SK-N-SH (cell line): ENCODE data around the gene LRRC32. TPM values are rescaled to one million over a fixed set of nuclear protein-coding genes. Genes with fewer than 3 reads are reported as not detected.

ENCODE experiments used
- CTCF ChIA-PET: fragments of 300-600, 350-600 bp; formaldehyde crosslinking; extraction: SDS; loops from one replicate; lab custom pipeline; 2021; lab: Yijun Ruan, JAX
- POLR2A ChIA-PET: fragments of 350-600 bp; sonication (Branson Sonifier 250); formaldehyde crosslinking; extraction: SDS; loops from one replicate; lab custom pipeline; 2020; ENCODE audit warnings: antibody characterized with exemption, inconsistent platforms; lab: Yijun Ruan, JAX
- DNase-seq: peaks from one replicate; pipeline ENCODE4 v3.0.0; 2012
- H2AFZ ChIP-seq: fragments of 200-600 bp; sonication (generic); 2 replicates; pipeline ENCODE4 v1.8.1; 2016; ENCODE audit warnings: antibody characterized with exemption, mild to moderate bottlenecking, low read depth
- H3F3A ChIP-seq: fragments of 200-600 bp; sonication (generic); replicated peaks from 2 replicates; pipeline ENCODE3; 2016; ENCODE audit warnings: antibody characterized with exemption, mild to moderate bottlenecking; ENCODE audit not compliant: insufficient read depth
- H3K27ac ChIP-seq, 2 experiments: fragments of 200-500 bp in 1 of 2; fragments of 200-600 bp in 1 of 2; sonication (Bioruptor generic) in 1 of 2; sonication (generic), shearing (Covaris generic) in 1 of 2; 2 replicates each; pipeline versions ENCODE4 v1.5.1 to v1.6.1; 2014 to 2016; ENCODE audit warnings: low read depth in 2 of 2, inconsistent platforms in 1 of 2, low read length in 1 of 2, mild to moderate bottlenecking in 1 of 2, mixed read lengths in 1 of 2
- H3K27me3 ChIP-seq: fragments of 200-600 bp; sonication (generic), shearing (Covaris generic); 2 replicates; pipeline ENCODE4 v1.6.1; 2016; ENCODE audit warnings: mixed run types; ENCODE audit not compliant: insufficient read depth
- H3K36me3 ChIP-seq, 2 experiments: fragments of 200-500 bp in 1 of 2; fragments of 200-600 bp in 1 of 2; sonication (Bioruptor generic) in 1 of 2; sonication (generic) in 1 of 2; replicated peaks in 1 of 2; 2 replicates each; pipeline versions ENCODE3 to v1.5.1; 2014 to 2016; ENCODE audit warnings: low read length in 1 of 2, mild to moderate bottlenecking in 1 of 2; ENCODE audit not compliant: insufficient read depth in 2 of 2, control insufficient read depth in 1 of 2
- H3K4me1 ChIP-seq, 2 experiments: fragments of 200-500 bp in 1 of 2; fragments of 200-600 bp in 1 of 2; sonication (Bioruptor generic) in 1 of 2; sonication (generic), shearing (Covaris generic) in 1 of 2; 2 replicates each; pipeline versions ENCODE4 v1.5.1 to v1.6.1; 2014 to 2016; ENCODE audit warnings: low read depth in 1 of 2, low read length in 1 of 2, mixed run types in 1 of 2; ENCODE audit not compliant: insufficient read depth in 2 of 2, control insufficient read depth in 1 of 2
- H3K4me2 ChIP-seq: fragments of 200-600 bp; sonication (generic), shearing (Covaris generic); 2 replicates; pipeline ENCODE4 v1.6.1; 2017; ENCODE audit warnings: mixed run types
- H3K4me3 ChIP-seq, 2 experiments: fragments of 200-500 bp in 1 of 2; fragments of 200-600 bp in 1 of 2; sonication (Bioruptor generic) in 1 of 2; sonication (generic), shearing (Covaris generic) in 1 of 2; 2 replicates each; pipeline versions ENCODE4 v1.5.1 to v1.8.1; 2014 to 2016; ENCODE audit warnings: low read depth in 2 of 2, inconsistent platforms in 1 of 2, low read length in 1 of 2, mild to moderate bottlenecking in 1 of 2, mixed read lengths in 1 of 2, moderate library complexity in 1 of 2
- H3K79me2 ChIP-seq: fragments of 200-600 bp; sonication (generic); 2 replicates; pipeline ENCODE4 v1.8.1; 2017; ENCODE audit warnings: mild to moderate bottlenecking; ENCODE audit not compliant: insufficient read depth
- H3K9ac ChIP-seq: fragments of 200-600 bp; sonication (generic); 2 replicates; pipeline ENCODE4 v1.6.1; 2017; ENCODE audit warnings: mixed run types
- H3K9me2 ChIP-seq: fragments of 200-600 bp; sonication (generic); 2 replicates; pipeline ENCODE4 v1.6.1; 2017; ENCODE audit warnings: mixed run types
- H3K9me3 ChIP-seq: fragments of 200-600 bp; sonication (generic); 2 replicates; pipeline ENCODE4 v1.6.1; 2017; ENCODE audit warnings: mixed run types, mild to moderate bottlenecking, moderate library complexity
- H4K20me1 ChIP-seq: fragments of 200-600 bp; sonication (generic); 2 replicates; pipeline ENCODE4 v1.6.1; 2017; ENCODE audit warnings: mild to moderate bottlenecking, mixed run types; ENCODE audit not compliant: insufficient read depth
- EP300 ChIP-seq, 2 experiments: IDR thresholded peaks; 2 replicates each; pipeline versions ENCODE4 v1.4.0 to v1.6.1; 2012; ENCODE audit warnings: borderline replicate concordance in 1 of 2, low read depth in 1 of 2, low read length in 1 of 2
- EZH2phosphoT487 ChIP-seq: fragments of 200-600 bp; sonication (generic); IDR thresholded peaks from 2 replicates; pipeline ENCODE4 v1.6.1; 2017; ENCODE audit warnings: low read depth, mixed run types, mild to moderate bottlenecking, antibody characterized with exemption, moderate library complexity, borderline replicate concordance
- FOSL2 ChIP-seq: IDR thresholded peaks from 2 replicates; pipeline ENCODE4 v1.4.0; 2012; ENCODE audit warnings: low read depth, mild to moderate bottlenecking, moderate library complexity, borderline replicate concordance
- FOXM1 ChIP-seq: IDR thresholded peaks from 2 replicates; pipeline ENCODE4 v1.4.0; 2012; ENCODE audit warnings: low read depth, mild to moderate bottlenecking
- JUND ChIP-seq: IDR thresholded peaks from 2 replicates; pipeline ENCODE4 v1.4.0; 2012
- MEF2A ChIP-seq: IDR thresholded peaks from 2 replicates; pipeline ENCODE4 v1.4.0; 2012; ENCODE audit warnings: low read depth, borderline replicate concordance
- NFIC ChIP-seq: IDR thresholded peaks from 2 replicates; pipeline ENCODE4 v1.4.0; 2012; ENCODE audit warnings: borderline replicate concordance
- PBX3 ChIP-seq: IDR thresholded peaks from 2 replicates; pipeline ENCODE4; 2012
- POLR2AphosphoS5 ChIP-seq: IDR thresholded peaks from 2 replicates; pipeline ENCODE4 v1.6.1; 2012; ENCODE audit warnings: low read depth, low read length
- RCOR1 ChIP-seq: fragments of 150-350 bp; IDR thresholded peaks from 2 replicates; pipeline ENCODE4 v1.6.1; 2017; ENCODE audit warnings: antibody characterized with exemption, low read length
- SIN3A ChIP-seq: IDR thresholded peaks from 2 replicates; pipeline ENCODE4 v1.6.1; 2012; ENCODE audit warnings: low read depth, mild to moderate bottlenecking, low read length, moderate library complexity, borderline replicate concordance
- TAF1 ChIP-seq: IDR thresholded peaks from 2 replicates; pipeline ENCODE4 v1.6.1; 2012; ENCODE audit warnings: low read depth, mild to moderate bottlenecking, low read length, moderate library complexity, borderline replicate concordance
- TCF12 ChIP-seq: IDR thresholded peaks from 2 replicates; pipeline ENCODE4 v1.4.0; 2012
- USF1 ChIP-seq: IDR thresholded peaks from 2 replicates; pipeline ENCODE4 v1.4.0; 2012; ENCODE audit warnings: low read depth, borderline replicate concordance
- YY1 ChIP-seq: IDR thresholded peaks from 2 replicates; pipeline ENCODE4 v1.4.0; 2012; ENCODE audit warnings: low read depth, mild to moderate bottlenecking
- WGBS: methylation state at CpG from one replicate; pipeline ENCODE4 v1.1.6; 2017; ENCODE audit warnings: low lambda C conversion rate; 5-methylcytosine and 5-hydroxymethylcytosine counted together
- polyA plus RNA-seq, 3 experiments: library from polyadenylated mRNA; depleted of rRNA; stranded (reverse); fragments of >200 nt; gene quantifications; 2 replicates each; pipeline ENCODE4 v1.2.3, GENCODE V29; 2012
- TF ChIP-seq, protein P1 (sequence below): IDR thresholded peaks from 2 replicates; pipeline ENCODE4 v1.6.1; 2012; ENCODE audit warnings: mild to moderate bottlenecking, low read depth, low read length, moderate library complexity
- TF ChIP-seq, protein P2 (sequence below): fragments of 150-350 bp; IDR thresholded peaks from 2 replicates; pipeline ENCODE4 v1.6.1; 2017; ENCODE audit warnings: antibody characterized with exemption, low read length, low read depth, borderline replicate concordance
- TF ChIP-seq, protein P3 (sequence below): fragments of 200-600 bp; sonication (generic); IDR thresholded peaks from 2 replicates; pipeline ENCODE4 v1.6.1; 2017; ENCODE audit warnings: antibody characterized with exemption, mild to moderate bottlenecking, moderate library complexity

The LRRC32 gene
- polyA plus RNA-seq, 1 of the 3 experiments (the other 2 are of a cell fraction), result 0.43 TPM

DNA sequence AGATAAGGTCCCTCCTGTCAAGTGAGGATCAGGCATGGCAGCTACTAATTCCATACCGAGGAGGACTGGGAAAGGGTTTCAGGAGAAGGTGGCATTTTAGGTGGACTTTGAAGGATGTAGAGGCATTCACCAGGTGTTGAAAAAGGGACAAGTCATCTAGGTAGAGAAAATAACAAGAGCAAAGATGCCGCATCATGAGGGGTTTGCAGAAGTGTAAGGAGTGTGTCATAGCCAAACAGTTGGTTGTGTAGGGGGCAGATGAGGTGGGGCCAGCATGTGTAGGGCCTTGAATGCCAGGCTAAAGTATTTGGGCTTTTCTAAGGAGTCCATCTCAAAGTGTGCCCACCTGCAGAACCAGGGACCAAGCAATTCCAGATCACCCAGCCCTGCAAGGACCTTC lies 11.6 kb upstream of the LRRC32 start:
- H3F3A ChIP-seq, result no peaks in the 10 kb centered on the region
- ChIA-PET POLR2A (no interaction called here), CTCF (interaction anchor here (0.6 to 5.5 kb wide), 20 partner anchors 9 to 785 kb away, joined by 3 to 55 read pairs (median 3); partner anchors contain the start of gene LRRC32)
- no peaks in the 10 kb centered on the region for H3K9me2 ChIP-seq
- H4K20me1 ChIP-seq, result no peaks in the 10 kb centered on the region
- H3K9ac ChIP-seq, result no peak overlapping the region
- 0 out of 2 replicates have a peak, but pooled peaks cover 5% of the 10 kb centered on the region for H3K27me3 ChIP-seq
- no peaks in the 10 kb centered on the region for H3K36me3 ChIP-seq
- no peak overlapping the region for H2AFZ ChIP-seq
- H3K4me2 ChIP-seq, result no peak overlapping the region
- TF ChIP-seq, protein P1, sequence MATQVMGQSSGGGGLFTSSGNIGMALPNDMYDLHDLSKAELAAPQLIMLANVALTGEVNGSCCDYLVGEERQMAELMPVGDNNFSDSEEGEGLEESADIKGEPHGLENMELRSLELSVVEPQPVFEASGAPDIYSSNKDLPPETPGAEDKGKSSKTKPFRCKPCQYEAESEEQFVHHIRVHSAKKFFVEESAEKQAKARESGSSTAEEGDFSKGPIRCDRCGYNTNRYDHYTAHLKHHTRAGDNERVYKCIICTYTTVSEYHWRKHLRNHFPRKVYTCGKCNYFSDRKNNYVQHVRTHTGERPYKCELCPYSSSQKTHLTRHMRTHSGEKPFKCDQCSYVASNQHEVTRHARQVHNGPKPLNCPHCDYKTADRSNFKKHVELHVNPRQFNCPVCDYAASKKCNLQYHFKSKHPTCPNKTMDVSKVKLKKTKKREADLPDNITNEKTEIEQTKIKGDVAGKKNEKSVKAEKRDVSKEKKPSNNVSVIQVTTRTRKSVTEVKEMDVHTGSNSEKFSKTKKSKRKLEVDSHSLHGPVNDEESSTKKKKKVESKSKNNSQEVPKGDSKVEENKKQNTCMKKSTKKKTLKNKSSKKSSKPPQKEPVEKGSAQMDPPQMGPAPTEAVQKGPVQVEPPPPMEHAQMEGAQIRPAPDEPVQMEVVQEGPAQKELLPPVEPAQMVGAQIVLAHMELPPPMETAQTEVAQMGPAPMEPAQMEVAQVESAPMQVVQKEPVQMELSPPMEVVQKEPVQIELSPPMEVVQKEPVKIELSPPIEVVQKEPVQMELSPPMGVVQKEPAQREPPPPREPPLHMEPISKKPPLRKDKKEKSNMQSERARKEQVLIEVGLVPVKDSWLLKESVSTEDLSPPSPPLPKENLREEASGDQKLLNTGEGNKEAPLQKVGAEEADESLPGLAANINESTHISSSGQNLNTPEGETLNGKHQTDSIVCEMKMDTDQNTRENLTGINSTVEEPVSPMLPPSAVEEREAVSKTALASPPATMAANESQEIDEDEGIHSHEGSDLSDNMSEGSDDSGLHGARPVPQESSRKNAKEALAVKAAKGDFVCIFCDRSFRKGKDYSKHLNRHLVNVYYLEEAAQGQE, result no peak
- TF ChIP-seq, protein P2, sequence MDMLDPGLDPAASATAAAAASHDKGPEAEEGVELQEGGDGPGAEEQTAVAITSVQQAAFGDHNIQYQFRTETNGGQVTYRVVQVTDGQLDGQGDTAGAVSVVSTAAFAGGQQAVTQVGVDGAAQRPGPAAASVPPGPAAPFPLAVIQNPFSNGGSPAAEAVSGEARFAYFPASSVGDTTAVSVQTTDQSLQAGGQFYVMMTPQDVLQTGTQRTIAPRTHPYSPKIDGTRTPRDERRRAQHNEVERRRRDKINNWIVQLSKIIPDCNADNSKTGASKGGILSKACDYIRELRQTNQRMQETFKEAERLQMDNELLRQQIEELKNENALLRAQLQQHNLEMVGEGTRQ, result no peak
- TF ChIP-seq, protein P3, sequence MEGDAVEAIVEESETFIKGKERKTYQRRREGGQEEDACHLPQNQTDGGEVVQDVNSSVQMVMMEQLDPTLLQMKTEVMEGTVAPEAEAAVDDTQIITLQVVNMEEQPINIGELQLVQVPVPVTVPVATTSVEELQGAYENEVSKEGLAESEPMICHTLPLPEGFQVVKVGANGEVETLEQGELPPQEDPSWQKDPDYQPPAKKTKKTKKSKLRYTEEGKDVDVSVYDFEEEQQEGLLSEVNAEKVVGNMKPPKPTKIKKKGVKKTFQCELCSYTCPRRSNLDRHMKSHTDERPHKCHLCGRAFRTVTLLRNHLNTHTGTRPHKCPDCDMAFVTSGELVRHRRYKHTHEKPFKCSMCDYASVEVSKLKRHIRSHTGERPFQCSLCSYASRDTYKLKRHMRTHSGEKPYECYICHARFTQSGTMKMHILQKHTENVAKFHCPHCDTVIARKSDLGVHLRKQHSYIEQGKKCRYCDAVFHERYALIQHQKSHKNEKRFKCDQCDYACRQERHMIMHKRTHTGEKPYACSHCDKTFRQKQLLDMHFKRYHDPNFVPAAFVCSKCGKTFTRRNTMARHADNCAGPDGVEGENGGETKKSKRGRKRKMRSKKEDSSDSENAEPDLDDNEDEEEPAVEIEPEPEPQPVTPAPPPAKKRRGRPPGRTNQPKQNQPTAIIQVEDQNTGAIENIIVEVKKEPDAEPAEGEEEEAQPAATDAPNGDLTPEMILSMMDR, result no peak
- TF ChIP-seq USF1 (no peak), TCF12 (no peak), NFIC (no peak), FOSL2 (no peak), RCOR1 (no peak), POLR2AphosphoS5 (no peak), PBX3 (no peak), TAF1 (no peak), MEF2A (no peak), JUND (no peak), YY1 (no peak), EZH2phosphoT487 (no peak), SIN3A (no peak), EP300 (IDR thresholded peaks at IDR 0.05; ENCODE audit: borderline replicate concordance in 1 of 2, low read depth in 1 of 2, low read length in 1 of 2) (no peak), FOXM1 (no peak)
- H3K79me2 ChIP-seq, result no peaks in the 10 kb centered on the region
- H3K27ac ChIP-seq, result no peak overlapping the region
- no peak for DNase-seq
- WGBS, result 86% methylated on average over 2 of the region's 2 CpGs
- no peak overlapping the region for H3K4me3 ChIP-seq
- peaks cover 0 to 21% of the 10 kb centered on the region in 2 experiments; a peak in 1 of 4 replicates for H3K4me1 ChIP-seq
- H3K9me3 ChIP-seq, result no peaks in the 10 kb centered on the region
